Stimulated activated CD4-positive, alpha-beta T cell treated with anti-CD3 and anti-CD28 coated beads, Interleukin-4, amount 100 ng/mL, for 4 hours (primary cell): ENCODE results near the gene GPRC5A.
"Not testable (repeated sequence)": the region's sequence is repeated elsewhere in the genome, so short reads cannot be mapped to it uniquely, and the experiment has no call there.

Source experiments
- DNase-seq, 2 experiments: peaks; one replicate each; pipeline ENCODE4 v3.0.0-alpha.2; 2020

GPRC5A gene

GRCh38 chr12:12891080-12891880, at the start of gene GPRC5A:
Gene GPRC5A, plus strand, starts transcription at chr12:12891562. Its CDS starts 16,688 bp downstream, at chr12:12908250.
- DNase-seq = peak; percentile 23 to 29

GRCh38 chr12:12845794-12846243, 45.5 kb upstream of the GPRC5A start:
- DNase-seq = no peak

- peak in 1 of 2 experiments; percentile 15 for DNase-seq
Measured at GRCh38 chr12:12846780-12847179, 44.6 kb upstream of the GPRC5A start.

GRCh38 chr12:12853435-12853834, 37.9 kb upstream of the GPRC5A start:
- DNase-seq = no peak

GRCh38 chr12:12859690-12860089, 31.7 kb upstream of the GPRC5A start:
- DNase-seq = no peak

- DNase-seq = no peak
Measured at GRCh38 chr12:12864243-12864642, 27.1 kb upstream of the GPRC5A start.

GRCh38 chr12:12868477-12869235, 22.7 kb upstream of the GPRC5A start:
- DNase-seq = no peak

GRCh38 chr12:12870465-12870864, 20.9 kb upstream of the GPRC5A start:
- no peak for DNase-seq

GRCh38 chr12:12871587-12872138, 19.7 kb upstream of the GPRC5A start:
- no peak for DNase-seq

GRCh38 chr12:12872139-12872933, 19.0 kb upstream of the GPRC5A start:
- DNase-seq = no peak

GRCh38 chr12:12872934-12873275, 18.5 kb upstream of the GPRC5A start:
- DNase-seq = no peak

- DNase-seq = no peak
Measured at GRCh38 chr12:12874029-12874428, 17.3 kb upstream of the GPRC5A start.

- not testable (repeated sequence) for DNase-seq
Measured at GRCh38 chr12:12875301-12875700, 16.1 kb upstream of the GPRC5A start.

GRCh38 chr12:12877153-12877768, 14.1 kb upstream of the GPRC5A start:
- DNase-seq = no peak

- DNase-seq = no peak
Measured at GRCh38 chr12:12877781-12878455, 13.4 kb upstream of the GPRC5A start.

GRCh38 chr12:12880537-12880936, 10.8 kb upstream of the GPRC5A start:
- DNase-seq = no peak

- DNase-seq = no peak
Measured at GRCh38 chr12:12881151-12881909, 10.0 kb upstream of the GPRC5A start.

- DNase-seq = no peak
Measured at GRCh38 chr12:12882288-12882687, 9.1 kb upstream of the GPRC5A start.

GRCh38 chr12:12883369-12884001, 7.9 kb upstream of the GPRC5A start:
- DNase-seq = no peak

- no peak for DNase-seq
Measured at GRCh38 chr12:12885096-12885792, 6.1 kb upstream of the GPRC5A start.
